Osteocyte (in vitro differentiated cells): ENCODE results near the gene HMBS. TPM values are rescaled to one million over a fixed set of nuclear protein-coding genes. Genes with fewer than 3 reads are reported as not detected.

Source experiments
- DNase-seq: peaks from one replicate; pipeline ENCODE4 v3.0.0; 2021; ENCODE audit warnings: mixed read lengths; ENCODE audit not compliant: unreplicated experiment; ENCODE audit errors: extremely low spot score
- H3K27ac Mint-ChIP-seq: one replicate; pipeline ENCODE4 v1.8.0; 2021; ENCODE audit warnings: mild to moderate bottlenecking, mixed read lengths; ENCODE audit not compliant: unreplicated experiment
- H3K27me3 Mint-ChIP-seq: one replicate; pipeline ENCODE4 v1.8.0; 2021; ENCODE audit warnings: mixed read lengths; ENCODE audit not compliant: unreplicated experiment
- H3K36me3 Mint-ChIP-seq: one replicate; pipeline ENCODE4 v1.8.0; 2021; ENCODE audit warnings: mixed read lengths; ENCODE audit not compliant: unreplicated experiment
- H3K4me1 Mint-ChIP-seq: one replicate; pipeline ENCODE4 v1.8.0; 2021; ENCODE audit warnings: mixed read lengths; ENCODE audit not compliant: unreplicated experiment
- H3K4me3 Mint-ChIP-seq: one replicate; pipeline ENCODE4 v1.8.0; 2021; ENCODE audit warnings: mild to moderate bottlenecking, moderate library complexity, mixed read lengths; ENCODE audit not compliant: unreplicated experiment
- H3K9me3 Mint-ChIP-seq: one replicate; pipeline ENCODE4 v1.8.0; 2021; ENCODE audit warnings: mixed read lengths; ENCODE audit not compliant: unreplicated experiment
- CTCF ChIP-seq: fragments of 200-600 bp; sonication (generic); IDR thresholded peaks from 2 replicates; pipeline ENCODE4 v1.5.0; 2021; ENCODE audit warnings: antibody characterized with exemption, mild to moderate bottlenecking, moderate library complexity
- total RNA-seq: library from RNA; stranded (reverse); gene quantifications from 2 replicates; pipeline ENCODE4 v1.2.1, GENCODE V29; 2021

HMBS gene
- total RNA-seq, 1 donor from 2014 or later, result 18.6 TPM

GRCh38 chr11:119095066-119095880, 10.6 kb downstream of the HMBS start:
- H3K27ac Mint-ChIP-seq, result peak overlapping the region; percentile 93
- no peaks in the 10 kb centered on the region for H3K9me3 Mint-ChIP-seq
- peak overlapping the region; percentile 86 for H3K4me3 Mint-ChIP-seq
- peak; percentile 19 for TF ChIP-seq CTCF
- peak; percentile 99 for DNase-seq
- H3K4me1 Mint-ChIP-seq, result peaks cover 35% of the 10 kb centered on the region
- H3K36me3 Mint-ChIP-seq, result peaks cover 19% of the 10 kb centered on the region
- no peaks in the 10 kb centered on the region for H3K27me3 Mint-ChIP-seq

GRCh38 chr11:119099711-119100110, 15.0 kb downstream of the HMBS start:
- Mint-ChIP-seq H3K27me3 (no peaks in the 10 kb centered on the region), H3K4me3 (no peak overlapping the region), H3K36me3 (peaks cover 19% of the 10 kb centered on the region), H3K27ac (peak overlapping the region; percentile 100), H3K4me1 (peaks cover 32% of the 10 kb centered on the region), H3K9me3 (no peaks in the 10 kb centered on the region)
- no peak for TF ChIP-seq CTCF
- no peak for DNase-seq

GRCh38 chr11:119100246-119100970, 15.7 kb downstream of the HMBS start:
- Mint-ChIP-seq H3K4me3 (peak overlapping the region; percentile 97), H3K4me1 (peaks cover 37% of the 10 kb centered on the region), H3K27me3 (no peaks in the 10 kb centered on the region), H3K9me3 (no peaks in the 10 kb centered on the region), H3K36me3 (peaks cover 19% of the 10 kb centered on the region), H3K27ac (peak overlapping the region; percentile 100)
- no peak for DNase-seq
- TF ChIP-seq CTCF, result peak; percentile 60

GRCh38 chr11:119100994-119101758, 16.5 kb downstream of the HMBS start:
- no peaks in the 10 kb centered on the region for H3K9me3 Mint-ChIP-seq
- DNase-seq, result no peak
- H3K4me1 Mint-ChIP-seq, result peaks cover 31% of the 10 kb centered on the region
- H3K27ac Mint-ChIP-seq, result peak overlapping the region; percentile 100
- TF ChIP-seq CTCF, result peak; percentile 17
- H3K27me3 Mint-ChIP-seq, result no peaks in the 10 kb centered on the region
- H3K4me3 Mint-ChIP-seq, result peak overlapping the region; percentile 97
- peaks cover 19% of the 10 kb centered on the region for H3K36me3 Mint-ChIP-seq
